Tibial nerve (tissue), 4 donors: ENCODE measurements around the gene SLC25A31. TPM values are rescaled to one million over a fixed set of nuclear protein-coding genes. Genes with fewer than 3 reads are reported as not detected.

Source experiments
- DNase-seq, 2 donors: peaks; one replicate each; pipeline ENCODE4 v3.0.0-alpha.2; 2019; ENCODE audit warnings: low spot score in 2 of 2
- H3K27ac ChIP-seq, 4 donors: fragments of 200-600 bp; sonication (generic) in 3 of 4; one replicate each; pipeline ENCODE4 v1.5.1; 2017 to 2019; ENCODE audit warnings: mild to moderate bottlenecking in 1 of 4
- H3K27me3 ChIP-seq, 2 donors: fragments of 200-600 bp; sonication (generic) in 1 of 2; one replicate each; pipeline versions ENCODE4 v1.5.1 to v1.6.0; 2017 to 2019
- H3K36me3 ChIP-seq, 3 donors: fragments of 200-600 bp; sonication (generic); one replicate each; pipeline ENCODE4 v1.5.1; 2018 to 2019
- H3K4me1 ChIP-seq, 4 donors: fragments of 200-600 bp; sonication (generic) in 3 of 4; one replicate each; pipeline ENCODE4 v1.5.1; 2017 to 2019
- H3K4me3 ChIP-seq, 4 donors: fragments of 200-600 bp; sonication (generic) in 3 of 4; one replicate each; pipeline ENCODE4 v1.5.1; 2017 to 2019; ENCODE audit warnings: mild to moderate bottlenecking in 1 of 4, moderate library complexity in 1 of 4
- H3K9me3 ChIP-seq, 4 donors: fragments of 200-600 bp; sonication (generic) in 3 of 4; one replicate each; pipeline ENCODE4 v1.5.1; 2017 to 2019
- EP300 ChIP-seq, 2 donors: sonication (generic); formaldehyde crosslinking; IDR thresholded peaks; one replicate each; pipeline ENCODE4 v1.6.1; 2017; ENCODE audit warnings: antibody characterized with exemption in 2 of 2, mild to moderate bottlenecking in 1 of 2
- POLR2A ChIP-seq, 2 donors: fragments of 450-650 bp; IDR thresholded peaks; one replicate each; pipeline ENCODE4 v1.6.1; 2017; ENCODE audit warnings: antibody characterized with exemption in 2 of 2, mild to moderate bottlenecking in 2 of 2, moderate library complexity in 2 of 2
- WGBS, 2 donors: methylation state at CpG; one replicate each; pipeline ENCODE4 v1.1.5; 2018; 5-methylcytosine and 5-hydroxymethylcytosine counted together
- total RNA-seq, 4 donors: library from RNA; depleted of rRNA; stranded (reverse); fragments of >200 nt; gene quantifications; one replicate each; pipeline ENCODE4 v1.1.0, GENCODE V29; 2016
- TF ChIP-seq, protein P1 (sequence below), 5 experiments: fragments of 200-600 bp in 3 of 5; fragments of 450-650 bp in 2 of 5; sonication (generic) in 3 of 5; IDR thresholded peaks; one replicate each; pipeline ENCODE4 v1.5.1; 2016 to 2019; ENCODE audit warnings: antibody characterized with exemption in 5 of 5, mild to moderate bottlenecking in 3 of 5, moderate library complexity in 2 of 5

Gene SLC25A31
- total RNA-seq, 4 donors from 2014 or later, result not detected

DNA sequence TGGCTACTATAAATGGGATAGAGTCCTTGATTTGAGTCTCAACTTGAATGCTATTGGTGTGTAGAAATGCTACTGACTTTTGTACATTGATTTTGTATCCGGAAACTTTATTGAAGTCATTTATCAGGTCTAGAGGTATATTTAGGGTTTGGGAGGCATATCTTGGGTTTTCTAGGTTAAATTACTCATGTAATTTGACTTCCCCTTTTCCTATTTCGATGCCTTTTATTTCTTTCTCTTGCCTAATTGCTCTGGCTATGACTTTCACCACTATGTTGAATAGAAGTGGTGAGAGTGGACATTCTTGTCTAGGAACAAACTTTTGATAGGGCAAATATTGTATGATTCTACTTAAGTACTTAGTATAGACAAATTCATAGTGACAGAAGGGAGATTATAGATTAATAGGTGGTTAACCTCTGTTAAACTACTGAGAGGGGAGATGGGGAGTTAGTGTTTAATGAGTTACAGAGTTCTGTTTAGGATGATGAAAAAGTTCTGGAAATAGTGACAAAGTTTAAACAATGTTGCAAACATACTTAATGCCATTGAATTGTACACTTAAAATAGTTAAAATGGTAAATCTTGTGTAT is 29.1 kb downstream of the SLC25A31 start:
- H3K9me3 ChIP-seq, result peaks cover 0 to 8% (median 0%) of the 10 kb centered on the region in 4 donors
- 69 to 76% methylated on average over 2 of the region's 2 CpGs for WGBS, 2 donors
- H3K27me3 ChIP-seq, result no peaks in the 10 kb centered on the region
- no peaks in the 10 kb centered on the region for H3K4me1 ChIP-seq
- no peak for DNase-seq
- no peak overlapping the region for H3K4me3 ChIP-seq
- H3K27ac ChIP-seq, result no peak overlapping the region
- no peaks in the 10 kb centered on the region for H3K36me3 ChIP-seq
- TF ChIP-seq POLR2A (IDR thresholded peaks at IDR 0.05) (no peak), EP300 (IDR thresholded peaks at IDR 0.05) (no peak)
- TF ChIP-seq, protein P1, sequence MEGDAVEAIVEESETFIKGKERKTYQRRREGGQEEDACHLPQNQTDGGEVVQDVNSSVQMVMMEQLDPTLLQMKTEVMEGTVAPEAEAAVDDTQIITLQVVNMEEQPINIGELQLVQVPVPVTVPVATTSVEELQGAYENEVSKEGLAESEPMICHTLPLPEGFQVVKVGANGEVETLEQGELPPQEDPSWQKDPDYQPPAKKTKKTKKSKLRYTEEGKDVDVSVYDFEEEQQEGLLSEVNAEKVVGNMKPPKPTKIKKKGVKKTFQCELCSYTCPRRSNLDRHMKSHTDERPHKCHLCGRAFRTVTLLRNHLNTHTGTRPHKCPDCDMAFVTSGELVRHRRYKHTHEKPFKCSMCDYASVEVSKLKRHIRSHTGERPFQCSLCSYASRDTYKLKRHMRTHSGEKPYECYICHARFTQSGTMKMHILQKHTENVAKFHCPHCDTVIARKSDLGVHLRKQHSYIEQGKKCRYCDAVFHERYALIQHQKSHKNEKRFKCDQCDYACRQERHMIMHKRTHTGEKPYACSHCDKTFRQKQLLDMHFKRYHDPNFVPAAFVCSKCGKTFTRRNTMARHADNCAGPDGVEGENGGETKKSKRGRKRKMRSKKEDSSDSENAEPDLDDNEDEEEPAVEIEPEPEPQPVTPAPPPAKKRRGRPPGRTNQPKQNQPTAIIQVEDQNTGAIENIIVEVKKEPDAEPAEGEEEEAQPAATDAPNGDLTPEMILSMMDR (IDR thresholded peaks at IDR 0.05), result no peak

DNA sequence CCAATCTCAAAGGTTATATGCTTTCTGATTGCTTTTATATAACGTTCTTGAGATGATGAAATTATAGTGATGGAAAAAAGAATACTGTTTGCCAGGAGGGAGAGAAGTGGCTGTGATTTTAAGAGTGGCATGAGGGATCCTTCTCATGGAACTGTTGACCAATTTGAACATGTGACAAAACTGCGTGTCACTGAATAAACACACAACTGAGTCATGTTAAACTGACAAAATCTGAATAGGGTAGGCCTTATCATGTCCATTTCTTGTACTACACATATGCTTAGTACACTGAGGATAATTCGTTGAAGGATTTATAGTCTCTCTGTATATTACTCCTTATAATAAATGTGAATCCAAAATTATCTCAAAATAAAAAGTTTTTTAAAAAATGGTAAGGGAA is 29.7 kb downstream of the SLC25A31 start:
- TF ChIP-seq EP300 (IDR thresholded peaks at IDR 0.05) (no peak), POLR2A (IDR thresholded peaks at IDR 0.05) (no peak)
- TF ChIP-seq, protein P1 (IDR thresholded peaks at IDR 0.05), result no peak
- DNase-seq, result no peak
- Histone ChIP-seq H3K4me1 (no peaks in the 10 kb centered on the region), H3K27me3 (no peaks in the 10 kb centered on the region), H3K9me3 (peaks cover 0 to 8% (median 0%) of the 10 kb centered on the region in 4 donors), H3K4me3 (no peak overlapping the region), H3K27ac (no peak overlapping the region), H3K36me3 (no peaks in the 10 kb centered on the region)
- 83 to 84% methylated on average over 3 of the region's 3 CpGs for WGBS, 2 donors

DNA sequence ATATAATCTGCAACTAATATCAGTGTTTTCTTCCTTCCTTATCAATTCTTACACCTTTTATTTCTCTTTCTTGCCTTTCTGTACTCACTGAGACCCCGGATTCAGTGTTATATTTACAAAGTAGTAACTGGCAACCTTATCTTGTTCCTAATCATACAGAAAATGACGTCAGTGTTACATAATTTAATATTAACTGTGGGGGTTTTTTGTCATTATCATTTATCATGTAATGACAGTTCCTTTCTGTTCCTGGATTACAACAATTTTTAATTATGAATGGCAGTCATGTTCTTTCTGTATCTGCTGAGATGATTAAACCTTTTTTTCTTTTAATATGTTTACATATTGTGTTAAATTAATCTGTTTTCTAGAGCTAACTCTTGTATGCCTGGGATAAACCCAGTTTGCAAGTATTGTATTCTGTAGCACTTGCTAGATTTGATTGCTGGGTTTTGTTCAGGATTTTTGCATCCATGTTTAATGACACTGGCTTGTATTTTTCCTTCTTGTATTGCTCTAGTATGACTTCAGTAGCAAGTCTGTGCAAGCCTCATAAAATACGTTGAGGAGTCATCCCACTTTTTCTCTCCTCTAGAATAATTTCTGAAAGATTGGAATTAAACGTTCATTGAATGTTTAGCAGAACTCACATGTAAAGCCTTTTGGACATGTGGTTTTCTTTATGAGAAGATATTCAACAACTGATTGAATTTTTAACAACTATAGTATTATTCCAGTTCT is 41.5 kb downstream of the SLC25A31 start:
- H3K27me3 ChIP-seq, result no peaks in the 10 kb centered on the region
- no peaks in the 10 kb centered on the region for H3K9me3 ChIP-seq
- no peaks in the 10 kb centered on the region for H3K36me3 ChIP-seq
- WGBS, 2 donors, result 68 to 79% methylated on average over 4 of the region's 4 CpGs
- H3K4me3 ChIP-seq, result no peak overlapping the region
- no peaks in the 10 kb centered on the region for H3K4me1 ChIP-seq
- H3K27ac ChIP-seq, result no peak overlapping the region
- no peak for DNase-seq
- TF ChIP-seq POLR2A (IDR thresholded peaks at IDR 0.05) (no peak), EP300 (IDR thresholded peaks at IDR 0.05) (no peak)
- TF ChIP-seq, protein P1 (IDR thresholded peaks at IDR 0.05), result no peak

DNA sequence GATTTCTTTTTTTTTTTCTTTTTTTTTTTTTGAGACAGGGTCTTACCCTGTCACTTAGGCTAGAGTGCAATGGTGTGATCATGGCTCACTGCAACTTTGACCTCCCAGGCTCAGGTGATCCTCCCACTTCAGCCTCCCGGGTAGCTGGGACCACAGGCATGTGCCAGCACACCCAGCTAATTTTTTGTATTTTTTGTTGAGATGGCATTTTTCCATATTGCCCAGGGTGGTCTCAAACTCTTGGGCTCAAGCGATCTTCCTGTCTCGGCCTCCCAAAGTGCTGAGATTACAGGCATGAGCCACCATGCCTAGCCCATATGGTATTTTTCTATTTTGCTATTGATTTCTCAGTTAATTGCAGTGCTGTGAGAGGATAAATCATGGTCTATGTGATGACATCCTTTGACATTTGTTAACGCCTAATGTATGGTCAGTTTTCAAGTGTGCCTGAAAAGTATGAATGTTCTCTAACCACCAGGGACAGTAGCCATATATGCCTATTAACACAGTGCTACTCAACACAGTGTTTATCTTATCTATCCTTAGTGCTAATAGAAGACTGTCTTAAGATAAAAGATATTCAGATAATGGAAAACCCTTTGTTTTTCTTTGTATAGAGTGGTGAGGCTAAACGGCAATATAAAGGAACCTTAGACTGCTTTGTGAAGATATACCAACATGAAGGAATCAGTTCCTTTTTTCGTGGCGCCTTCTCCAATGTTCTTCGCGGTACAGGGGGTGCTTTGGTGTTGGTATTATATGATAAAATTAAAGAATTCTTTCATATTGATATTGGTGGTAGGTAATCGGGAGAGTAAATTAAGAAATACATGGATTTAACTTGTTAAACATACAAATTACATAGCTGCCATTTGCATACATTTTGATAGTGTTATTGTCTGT is 42.8 kb downstream of the SLC25A31 start:
- no peaks in the 10 kb centered on the region for H3K9me3 ChIP-seq
- WGBS, 2 donors, result 94 to 95% methylated on average over 10 of the region's 10 CpGs
- H3K4me1 ChIP-seq, result no peaks in the 10 kb centered on the region
- no peaks in the 10 kb centered on the region for H3K27me3 ChIP-seq
- TF ChIP-seq EP300 (IDR thresholded peaks at IDR 0.05) (no peak), POLR2A (IDR thresholded peaks at IDR 0.05) (no peak)
- TF ChIP-seq, protein P1 (IDR thresholded peaks at IDR 0.05), result no peak
- DNase-seq, result no peak
- H3K27ac ChIP-seq, result no peak overlapping the region
- no peaks in the 10 kb centered on the region for H3K36me3 ChIP-seq
- no peak overlapping the region for H3K4me3 ChIP-seq
